PC-9 (cell line): Measurements from ENCODE around the gene CDKN2AIP. TPM values are rescaled to one million over a fixed set of nuclear protein-coding genes. Genes with fewer than 3 reads are reported as not detected.

Source experiments
- BruUV-seq: library from RNA; stranded (reverse); fragments of 400-500 nt; replicated peaks from 2 replicates; lab custom pipeline; 2021; lab: Mats Ljungman, UMichigan
- CTCF ChIA-PET: fragments of 300-600 bp; sonication (Branson Sonifier 250); formaldehyde crosslinking; loops from one replicate; lab custom pipeline; 2022; ENCODE audit warnings: antibody characterized with exemption; lab: Charles Lee
- POLR2A ChIA-PET: fragments of 300-600 bp; sonication (Branson Sonifier 250); formaldehyde crosslinking; loops from one replicate; lab custom pipeline; 2022; ENCODE audit warnings: antibody characterized with exemption; ENCODE audit not compliant: unreplicated experiment; lab: Charles Lee
- DNase-seq, 2 experiments: peaks; one replicate each; pipeline versions ENCODE4 v3.0.0 to v3.0.0-alpha.2; 2015 to 2022; ENCODE audit warnings: mixed read lengths in 1 of 2
- H2AFZ ChIP-seq: fragments of 200-600 bp; sonication (generic); 2 replicates; pipeline ENCODE4 v1.8.1; 2017; ENCODE audit warnings: antibody characterized with exemption
- H3F3A ChIP-seq: fragments of 200-600 bp; sonication (generic); 2 replicates; pipeline ENCODE4 v1.8.1; 2017; ENCODE audit warnings: antibody characterized with exemption, mild to moderate bottlenecking, low read depth; ENCODE audit not compliant: insufficient read depth
- H3K27ac ChIP-seq: fragments of 200-600 bp; sonication (generic); 2 replicates; pipeline ENCODE4 v1.6.1; 2016; ENCODE audit warnings: mixed run types
- H3K27me3 ChIP-seq: fragments of 200-600 bp; sonication (generic); 2 replicates; pipeline ENCODE4 v1.6.1; 2016; ENCODE audit warnings: low read depth, mixed run types; ENCODE audit not compliant: insufficient read depth
- H3K36me3 ChIP-seq: fragments of 200-600 bp; sonication (generic); 2 replicates; pipeline ENCODE4 v1.6.1; 2016; ENCODE audit warnings: low read depth, mixed run types
- H3K4me1 ChIP-seq: fragments of 200-600 bp; sonication (generic); replicated peaks from 2 replicates; pipeline ENCODE4 v1.6.1; 2016; ENCODE audit warnings: mixed run types; ENCODE audit not compliant: insufficient read depth
- H3K4me2 ChIP-seq: fragments of 200-600 bp; sonication (generic); 2 replicates; pipeline ENCODE4 v1.6.1; 2017; ENCODE audit warnings: mixed run types
- H3K4me3 ChIP-seq: fragments of 200-600 bp; sonication (generic); 2 replicates; pipeline ENCODE4 v1.6.1; 2016; ENCODE audit warnings: mixed run types
- H3K79me2 ChIP-seq: fragments of 200-600 bp; sonication (generic); 2 replicates; pipeline ENCODE4 v1.6.1; 2017; ENCODE audit warnings: low read depth, mixed run types
- H3K9me2 ChIP-seq: fragments of 200-600 bp; sonication (generic); 2 replicates; pipeline ENCODE4 v1.8.1; 2017; ENCODE audit warnings: mild to moderate bottlenecking; ENCODE audit not compliant: insufficient read depth
- H3K9me3 ChIP-seq: fragments of 200-600 bp; sonication (generic); 2 replicates; pipeline ENCODE4 v1.8.1; 2016; ENCODE audit warnings: low read depth; ENCODE audit not compliant: insufficient read depth
- H4K20me1 ChIP-seq: fragments of 200-600 bp; sonication (generic); 2 replicates; pipeline ENCODE4 v1.8.1; 2017; ENCODE audit not compliant: insufficient read depth
- EZH2 ChIP-seq: fragments of 200-600 bp; sonication (generic); IDR thresholded peaks from 2 replicates; pipeline ENCODE4 v1.8.0; 2017; ENCODE audit warnings: antibody characterized with exemption, low read depth
- intact Hi-C: fragments of 100-400 bp; cut with micrococcal nuclease; formaldehyde crosslinking; loops from one replicate; pipeline ENCODE4 v1.10.0; 2022; ENCODE audit not compliant: unreplicated experiment
- total RNA-seq: library from RNA; stranded (reverse); gene quantifications from 2 replicates; pipeline ENCODE4 v1.2.3, GENCODE V29; 2021
- TF ChIP-seq, protein P1 (sequence below): fragments of 200-600 bp; sonication (generic); conservative IDR thresholded peaks from 2 replicates; pipeline ENCODE4 v1.6.1; 2017; ENCODE audit warnings: mixed run types, antibody characterized with exemption, mild to moderate bottlenecking, moderate library complexity

CDKN2AIP gene
- total RNA-seq, 1 experiment from 2014 or later = 8.7 TPM

GRCh38 chr4:183436417-183436816 lies 8.0 kb upstream of the CDKN2AIP start:
- Histone ChIP-seq H3K79me2 (no peaks in the 10 kb centered on the region), H3K9me3 (no peaks in the 10 kb centered on the region), H3K27me3 (no peaks in the 10 kb centered on the region), H2AFZ (no peak overlapping the region), H4K20me1 (no peaks in the 10 kb centered on the region), H3F3A (peaks cover 21% of the 10 kb centered on the region; the same call in 1 of the 2 replicates), H3K4me3 (no peak overlapping the region), H3K9me2 (no peaks in the 10 kb centered on the region), H3K36me3 (no peaks in the 10 kb centered on the region), H3K27ac (no peak overlapping the region), H3K4me2 (no peak overlapping the region), H3K4me1 (peaks cover 19% of the 10 kb centered on the region)
- POLR2A ChIA-PET = no interaction called here
- no peak for DNase-seq
- BruUV-seq = no TSS peak
- TF ChIP-seq, protein P1, sequence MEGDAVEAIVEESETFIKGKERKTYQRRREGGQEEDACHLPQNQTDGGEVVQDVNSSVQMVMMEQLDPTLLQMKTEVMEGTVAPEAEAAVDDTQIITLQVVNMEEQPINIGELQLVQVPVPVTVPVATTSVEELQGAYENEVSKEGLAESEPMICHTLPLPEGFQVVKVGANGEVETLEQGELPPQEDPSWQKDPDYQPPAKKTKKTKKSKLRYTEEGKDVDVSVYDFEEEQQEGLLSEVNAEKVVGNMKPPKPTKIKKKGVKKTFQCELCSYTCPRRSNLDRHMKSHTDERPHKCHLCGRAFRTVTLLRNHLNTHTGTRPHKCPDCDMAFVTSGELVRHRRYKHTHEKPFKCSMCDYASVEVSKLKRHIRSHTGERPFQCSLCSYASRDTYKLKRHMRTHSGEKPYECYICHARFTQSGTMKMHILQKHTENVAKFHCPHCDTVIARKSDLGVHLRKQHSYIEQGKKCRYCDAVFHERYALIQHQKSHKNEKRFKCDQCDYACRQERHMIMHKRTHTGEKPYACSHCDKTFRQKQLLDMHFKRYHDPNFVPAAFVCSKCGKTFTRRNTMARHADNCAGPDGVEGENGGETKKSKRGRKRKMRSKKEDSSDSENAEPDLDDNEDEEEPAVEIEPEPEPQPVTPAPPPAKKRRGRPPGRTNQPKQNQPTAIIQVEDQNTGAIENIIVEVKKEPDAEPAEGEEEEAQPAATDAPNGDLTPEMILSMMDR = no peak
- TF ChIP-seq EZH2 = no peak
- intact Hi-C loops = no loop called here
- CTCF ChIA-PET = no interaction called here

DNA sequence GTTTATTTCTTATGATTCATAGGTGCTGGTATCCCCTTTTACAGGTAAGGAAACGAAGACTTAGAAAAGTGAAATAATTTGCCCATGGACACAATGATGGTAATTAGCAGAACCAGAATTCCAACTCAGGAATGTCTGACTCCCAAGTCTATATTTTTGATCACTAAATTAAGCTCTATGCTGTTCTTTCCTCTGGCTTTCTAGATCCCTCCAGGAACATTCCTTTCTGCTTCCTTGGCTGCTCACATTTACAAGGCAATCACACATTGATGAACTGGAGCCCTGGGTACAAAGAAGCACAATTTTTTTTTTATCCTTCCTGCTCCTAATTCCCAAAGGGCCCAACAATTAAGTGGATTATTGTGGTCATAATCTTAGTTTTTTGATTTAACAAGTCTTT lies 7.0 kb upstream of the CDKN2AIP start:
- Histone ChIP-seq H3K27ac (no peak overlapping the region), H3K9me3 (no peaks in the 10 kb centered on the region), H3K4me1 (peaks cover 19% of the 10 kb centered on the region), H3K9me2 (no peaks in the 10 kb centered on the region), H3K36me3 (no peaks in the 10 kb centered on the region), H3F3A (peaks cover 21% of the 10 kb centered on the region; the same call in 1 of the 2 replicates), H4K20me1 (no peaks in the 10 kb centered on the region), H3K79me2 (no peaks in the 10 kb centered on the region), H2AFZ (no peak overlapping the region), H3K4me2 (no peak overlapping the region), H3K27me3 (no peaks in the 10 kb centered on the region), H3K4me3 (no peak overlapping the region)
- intact Hi-C loops = no loop called here
- no peak for DNase-seq
- ChIA-PET POLR2A (interaction anchor here (0.6 kb wide), 1 partner anchor 200 kb away, joined by 14 read pairs; no protein-coding TSS in a partner anchor), CTCF (interaction anchor here (0.6 kb wide), 2 partner anchors 24 to 825 kb away, joined by 3 to 7 read pairs; no protein-coding TSS in a partner anchor)
- no TSS peak for BruUV-seq
- no peak for TF ChIP-seq EZH2
- TF ChIP-seq, protein P1 = no peak

- ChIA-PET POLR2A (interaction anchor here (0.6 to 0.8 kb wide), 6 partner anchors 54 to 1016 kb away, joined by 4 to 16 read pairs (median 6); partner anchors contain the start of gene WWC2), CTCF (interaction anchor here (0.6 to 0.7 kb wide), 2 partner anchors 31 to 50 kb away, joined by 3 to 5 read pairs; no protein-coding TSS in a partner anchor)
- intact Hi-C loops = loop anchor here (1.0 kb wide), 1 partner anchor 15 kb away; no protein-coding TSS in a partner anchor
- H3K79me2 ChIP-seq = no peaks in the 10 kb centered on the region
- H4K20me1 ChIP-seq = no peaks in the 10 kb centered on the region
- H3F3A ChIP-seq = peaks cover 30% of the 10 kb centered on the region
- no peak for TF ChIP-seq EZH2
- TF ChIP-seq, protein P1 = no peak
- peak; percentile 54 to 98 for DNase-seq
- no peaks in the 10 kb centered on the region for H3K36me3 ChIP-seq
- H3K4me1 ChIP-seq = peaks cover 19% of the 10 kb centered on the region
- H3K27me3 ChIP-seq = no peaks in the 10 kb centered on the region
- no peaks in the 10 kb centered on the region for H3K9me3 ChIP-seq
- H3K4me3 ChIP-seq = peak overlapping the region; percentile 33; the same call in 1 of the 2 replicates
- H2AFZ ChIP-seq = no peak overlapping the region
- no TSS peak for BruUV-seq
- peak overlapping the region; percentile 67 for H3K4me2 ChIP-seq
- no peaks in the 10 kb centered on the region for H3K9me2 ChIP-seq
- peak overlapping the region; percentile 95 for H3K27ac ChIP-seq
Observed at GRCh38 chr4:183438458-183439113, 5.8 kb upstream of the CDKN2AIP start.
